Psoas muscle (tissue), 8 donors: Measurements from ENCODE around the gene RSPRY1. TPM values are rescaled to one million over a fixed set of nuclear protein-coding genes. Genes with fewer than 3 reads are reported as not detected.

ENCODE experiments used
- ATAC-seq, 4 donors: fragments of 200-7000 bp; cut with Tn5 transposase; one replicate each; pipeline ENCODE4 v1.9.1; 2020; ENCODE audit warnings: moderate library complexity in 3 of 4, mild to moderate bottlenecking in 2 of 4
- DNase-seq, 2 donors: peaks; one replicate each; pipeline ENCODE4 v3.0.0-alpha.2; 2020
- H3K27ac ChIP-seq: fragments of 200-600 bp; one replicate; pipeline ENCODE4 v1.8.0; 2022
- H3K27me3 ChIP-seq, 3 donors: fragments of 200-600 bp in 1 of 3; one replicate each; pipeline versions ENCODE4 v1.6.1 to v1.8.0; 2013 to 2022; ENCODE audit warnings: low read length in 2 of 3, mild to moderate bottlenecking in 2 of 3, moderate library complexity in 1 of 3; ENCODE audit not compliant: insufficient read depth in 3 of 3
- H3K36me3 ChIP-seq, 2 donors: fragments of 200-600 bp in 1 of 2; one replicate each; pipeline versions ENCODE4 v1.6.1 to v1.8.0; 2013 to 2022; ENCODE audit warnings: low read depth in 1 of 2, mild to moderate bottlenecking in 1 of 2, moderate library complexity in 1 of 2; ENCODE audit not compliant: insufficient read depth in 1 of 2
- H3K4me1 ChIP-seq: fragments of 200-600 bp; one replicate; pipeline ENCODE4 v1.8.0; 2022
- H3K4me3 ChIP-seq: fragments of 200-600 bp; one replicate; pipeline ENCODE4 v1.8.0; 2022; ENCODE audit warnings: mild to moderate bottlenecking
- H3K9me3 ChIP-seq: fragments of 200-600 bp; one replicate; pipeline ENCODE4 v1.8.0; 2022
- WGBS, 3 donors: extraction: QIAGEN DNeasy Blood & Tissue Kit; methylation state at CpG; one replicate each; pipeline versions ENCODE4 v1.1.6 to v1.1.7; 2013; 5-methylcytosine and 5-hydroxymethylcytosine counted together
- intact Hi-C, 2 donors: fragments of 100-400 bp; cut with DNase I; formaldehyde crosslinking; loops; one replicate each; pipeline versions ENCODE4 v1.11.0 to v1.14.2; 2022
- polyA plus RNA-seq, 3 donors: library from polyadenylated mRNA; stranded (reverse); fragments of 200-250 nt; gene quantifications; one replicate each; pipeline ENCODE4 v1.2.3, GENCODE V29; 2013
- total RNA-seq, 4 donors: library from RNA; stranded (reverse); fragmentation: NEBNext Ultra II Directional in 2 of 4; extraction: Animal tissue kit (Norgen Biotek cat#: 25700) in 2 of 4; gene quantifications; one replicate each; pipeline versions ENCODE4 v1.2.1 to v1.2.4, GENCODE V29; 2021 to 2023
- TF ChIP-seq, protein P1 (sequence below): fragments of 200-600 bp; IDR thresholded peaks from one replicate; pipeline ENCODE4 v1.8.0; 2022; ENCODE audit warnings: antibody characterized with exemption
- donor health status: healthy with polysubstance abuse.
- donor health status: DM: no; HTN: no; CAD: no; lungs with moderate emphysema.
- donor health status: Bipolar disorder and iron deficiency.
- donor health status: healthy.
- donor health status: DM: yes; HTN: yes; CAD: no.
- donor health status: DM: no; HTN: no; CAD: no.
- donor health status: DM: no; HTN: no; CAD: no.
- donor health status: DM: yes; HTN: yes; CAD: no.

The RSPRY1 gene
- total and polyA plus RNA-seq, 7 donors = 7.1 to 19.5 (median 15.2) TPM

DNA sequence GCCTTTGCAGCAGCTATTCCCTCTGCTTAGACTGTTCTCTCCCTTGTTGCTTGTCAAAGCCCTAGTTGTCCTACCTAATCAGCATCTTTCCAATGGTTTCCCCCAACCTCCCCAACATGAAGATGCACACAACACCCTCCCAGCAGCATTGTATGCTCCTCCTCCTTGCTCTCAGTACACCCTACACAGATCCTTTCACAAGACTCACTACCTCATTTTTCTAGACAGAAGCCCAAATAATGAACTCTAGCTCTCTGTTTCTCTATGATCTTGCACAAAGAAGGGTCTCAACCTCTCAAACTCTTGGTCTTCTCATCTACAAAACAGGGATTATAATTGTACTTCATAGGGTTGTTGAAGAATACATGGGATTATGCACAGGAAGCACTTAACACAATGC lies 19.7 kb upstream of the RSPRY1 start:
- no peak overlapping the region for H3K4me3 ChIP-seq
- TF ChIP-seq, protein P1, sequence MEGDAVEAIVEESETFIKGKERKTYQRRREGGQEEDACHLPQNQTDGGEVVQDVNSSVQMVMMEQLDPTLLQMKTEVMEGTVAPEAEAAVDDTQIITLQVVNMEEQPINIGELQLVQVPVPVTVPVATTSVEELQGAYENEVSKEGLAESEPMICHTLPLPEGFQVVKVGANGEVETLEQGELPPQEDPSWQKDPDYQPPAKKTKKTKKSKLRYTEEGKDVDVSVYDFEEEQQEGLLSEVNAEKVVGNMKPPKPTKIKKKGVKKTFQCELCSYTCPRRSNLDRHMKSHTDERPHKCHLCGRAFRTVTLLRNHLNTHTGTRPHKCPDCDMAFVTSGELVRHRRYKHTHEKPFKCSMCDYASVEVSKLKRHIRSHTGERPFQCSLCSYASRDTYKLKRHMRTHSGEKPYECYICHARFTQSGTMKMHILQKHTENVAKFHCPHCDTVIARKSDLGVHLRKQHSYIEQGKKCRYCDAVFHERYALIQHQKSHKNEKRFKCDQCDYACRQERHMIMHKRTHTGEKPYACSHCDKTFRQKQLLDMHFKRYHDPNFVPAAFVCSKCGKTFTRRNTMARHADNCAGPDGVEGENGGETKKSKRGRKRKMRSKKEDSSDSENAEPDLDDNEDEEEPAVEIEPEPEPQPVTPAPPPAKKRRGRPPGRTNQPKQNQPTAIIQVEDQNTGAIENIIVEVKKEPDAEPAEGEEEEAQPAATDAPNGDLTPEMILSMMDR = no peak
- intact Hi-C loops = loop anchor here in 1 of 2 donors (5.0 kb wide), 1 partner anchor 84 kb away; no protein-coding TSS in a partner anchor
- H3K27me3 ChIP-seq = no peaks in the 10 kb centered on the region
- DNase-seq (no peak), ATAC-seq (no peak)
- H3K27ac ChIP-seq = no peak overlapping the region
- peaks cover 22 to 95% of the 10 kb centered on the region in 2 donors for H3K36me3 ChIP-seq
- H3K4me1 ChIP-seq = no peaks in the 10 kb centered on the region
- H3K9me3 ChIP-seq = no peaks in the 10 kb centered on the region

DNA sequence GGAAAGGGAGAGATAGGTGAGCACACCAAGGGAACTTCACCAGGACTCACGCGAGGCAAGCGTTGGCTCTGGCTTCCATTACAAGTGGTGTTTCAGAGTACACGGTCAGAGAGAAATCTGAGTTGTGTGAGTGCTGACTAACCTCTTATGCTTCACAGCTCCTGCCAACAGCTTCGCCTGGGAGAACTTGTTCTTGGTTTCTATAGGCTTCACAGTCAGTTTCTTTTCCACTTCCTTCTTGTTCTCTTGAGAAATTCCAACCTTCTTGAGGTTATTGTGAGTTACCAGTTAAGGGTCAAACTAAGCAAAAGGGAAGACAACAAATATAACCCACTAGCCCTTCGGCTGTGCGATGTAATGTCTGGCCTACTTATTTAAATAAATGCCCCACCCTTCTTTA lies 19.2 kb upstream of the RSPRY1 start:
- Histone ChIP-seq H3K4me1 (no peaks in the 10 kb centered on the region), H3K27ac (no peak overlapping the region), H3K27me3 (no peaks in the 10 kb centered on the region), H3K4me3 (no peak overlapping the region), H3K36me3 (peaks cover 26 to 96% of the 10 kb centered on the region in 2 donors), H3K9me3 (no peaks in the 10 kb centered on the region)
- ATAC-seq = peak in 1 of 4 donors; percentile 45
- WGBS, 3 donors = 72 to 84% (median 82%) methylated on average over 7 of the region's 7 CpGs
- TF ChIP-seq, protein P1 = no peak
- no peak for DNase-seq
- intact Hi-C loops = loop anchor here in 1 of 2 donors (5.0 kb wide), 1 partner anchor 85 kb away; no protein-coding TSS in a partner anchor

DNA sequence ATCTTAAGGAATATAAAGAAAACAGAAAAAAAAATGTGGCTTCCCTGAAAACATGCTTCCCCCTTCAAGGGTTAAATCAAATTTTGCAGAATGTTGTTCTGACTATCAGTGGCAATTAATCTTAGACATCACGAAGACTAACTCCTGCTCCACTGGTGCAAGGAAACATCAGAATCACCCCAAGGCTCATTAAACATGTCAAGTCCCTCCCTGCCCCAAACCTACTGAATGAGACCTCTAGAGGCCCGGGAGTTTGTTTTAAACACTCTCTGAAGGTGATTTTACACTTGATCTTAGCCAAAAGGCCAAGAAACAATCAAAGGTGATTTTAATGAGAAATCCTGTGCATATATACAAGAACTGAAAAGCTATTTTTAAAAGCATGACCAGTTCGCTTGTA lies 18.6 kb upstream of the RSPRY1 start:
- peaks cover 26 to 96% of the 10 kb centered on the region in 2 donors for H3K36me3 ChIP-seq
- H3K9me3 ChIP-seq = no peaks in the 10 kb centered on the region
- no peaks in the 10 kb centered on the region for H3K27me3 ChIP-seq
- H3K27ac ChIP-seq = no peak overlapping the region
- no peaks in the 10 kb centered on the region for H3K4me1 ChIP-seq
- ATAC-seq = no peak
- H3K4me3 ChIP-seq = no peak overlapping the region
- no peak for DNase-seq
- intact Hi-C loops = loop anchor here in 1 of 2 donors (5.0 kb wide), 1 partner anchor 85 kb away; no protein-coding TSS in a partner anchor
- TF ChIP-seq, protein P1 = no peak
- WGBS, 3 donors = 82 to 84% (median 82%) methylated on average over 3 of the region's 3 CpGs

DNA sequence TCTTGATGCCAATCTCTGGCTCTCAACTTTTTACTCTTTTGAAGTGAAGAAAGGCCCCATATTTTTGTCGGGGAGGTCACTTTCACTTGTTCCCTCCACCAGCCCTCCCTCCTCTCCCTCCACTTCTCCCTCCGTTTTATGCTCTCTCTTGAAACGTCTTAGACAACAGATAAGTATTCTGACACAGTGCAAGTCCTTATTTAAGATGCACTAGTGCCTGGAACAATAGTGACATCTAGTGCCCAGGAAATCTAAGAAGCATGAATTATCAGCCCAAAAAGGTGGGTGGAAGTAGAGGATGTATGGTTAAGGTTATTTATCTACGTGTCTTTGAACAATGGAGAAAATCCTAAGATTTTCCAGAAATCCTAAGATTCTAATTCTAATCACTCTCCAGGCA lies 18.2 kb upstream of the RSPRY1 start:
- ATAC-seq (peak in 1 of 4 donors; percentile 64), DNase-seq (no peak)
- Histone ChIP-seq H3K4me1 (no peaks in the 10 kb centered on the region), H3K36me3 (peaks cover 26 to 96% of the 10 kb centered on the region in 2 donors), H3K27ac (no peak overlapping the region), H3K4me3 (no peak overlapping the region), H3K9me3 (no peaks in the 10 kb centered on the region), H3K27me3 (no peaks in the 10 kb centered on the region)
- intact Hi-C loops = loop anchor here in 1 of 2 donors (5.0 kb wide), 1 partner anchor 86 kb away; no protein-coding TSS in a partner anchor
- TF ChIP-seq, protein P1 = peak; percentile 51
- 35 to 41% (median 41%) methylated on average over 4 of the region's 4 CpGs for WGBS, 3 donors

DNA sequence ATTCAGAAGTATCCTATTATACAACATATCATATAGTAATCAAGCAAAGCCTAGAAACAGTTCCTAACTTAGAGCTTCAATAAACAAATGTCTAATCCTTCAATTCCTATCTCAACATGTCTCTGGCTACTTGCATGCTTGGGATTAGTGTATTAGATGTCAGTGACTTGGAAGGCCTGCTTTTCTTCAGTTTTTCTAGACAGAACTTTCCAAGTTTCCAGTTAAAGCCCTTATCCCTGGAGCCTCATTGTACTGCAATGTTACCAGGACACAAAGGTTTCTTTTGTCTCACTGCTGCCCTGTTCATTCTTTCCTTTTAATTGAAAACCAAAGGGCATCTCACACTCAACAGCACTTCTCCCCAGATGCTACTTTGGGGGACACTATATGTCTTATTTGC lies 16.8 kb upstream of the RSPRY1 start:
- H3K36me3 ChIP-seq = peaks cover 19 to 92% of the 10 kb centered on the region in 2 donors
- intact Hi-C loops = loop anchor here (1.0 to 5.0 kb wide), 2 partner anchors 85 to 87 kb away; no protein-coding TSS in a partner anchor
- no peaks in the 10 kb centered on the region for H3K4me1 ChIP-seq
- no peak for DNase-seq
- ATAC-seq = no peak
- no peak overlapping the region for H3K4me3 ChIP-seq
- no peak overlapping the region for H3K27ac ChIP-seq
- H3K9me3 ChIP-seq = no peaks in the 10 kb centered on the region
- TF ChIP-seq, protein P1 = no peak
- H3K27me3 ChIP-seq = no peaks in the 10 kb centered on the region
